HCT116 (cell line): ENCODE data around the gene CS. TPM values are rescaled to one million over a fixed set of nuclear protein-coding genes. Genes with fewer than 3 reads are reported as not detected.

Experiments used
- total RNA-seq: library from RNA; stranded (reverse); gene quantifications from one replicate; pipeline ENCODE4 v1.2.1, GENCODE V29; 2021; ENCODE audit not compliant: unreplicated experiment

Gene CS
- total RNA-seq, 1 experiment from 2014 or later, result 270 TPM

Other genes starting within 250 kb of the CS start
- gene ERBB3, start 220.2 kb downstream of the CS start, total RNA-seq, result 39.7 TPM
- 302 TPM for gene PA2G4, start 195.8 kb downstream of the CS start, total RNA-seq
- gene RPL41, start 183.7 kb downstream of the CS start, total RNA-seq, result 4,327 TPM
- gene ZC3H10, start 182.1 kb downstream of the CS start, total RNA-seq, result 8.7 TPM
- gene ESYT1, start 172.1 kb downstream of the CS start, total RNA-seq, result 80.9 TPM
- 94.3 TPM for gene MYL6B, start 147.7 kb downstream of the CS start, total RNA-seq
- gene MYL6, start 142.0 kb downstream of the CS start, total RNA-seq, result 554 TPM
- gene SMARCC2, start 110.8 kb downstream of the CS start, total RNA-seq, result 99.7 TPM
- gene RNF41, start 78.4 kb downstream of the CS start, total RNA-seq, result 40.6 TPM
- 52.9 TPM for gene NABP2, start 76.0 kb downstream of the CS start, total RNA-seq
- 0.66 TPM for gene SLC39A5, start 70.3 kb downstream of the CS start, total RNA-seq
- gene ANKRD52, start 41.9 kb downstream of the CS start, total RNA-seq, result 56.6 TPM
- 11.7 TPM for gene COQ10A, start 33.4 kb downstream of the CS start, total RNA-seq
- 109 TPM for gene CNPY2, start 15.7 kb upstream of the CS start, total RNA-seq
- gene PAN2, start 33.7 kb upstream of the CS start, total RNA-seq, result 75.0 TPM
- 0.59 TPM for gene IL23A, start 38.6 kb upstream of the CS start, total RNA-seq
- 53.1 TPM for gene STAT2, start 59.8 kb upstream of the CS start, total RNA-seq
- 0.17 TPM for gene APOF, start 62.5 kb upstream of the CS start, total RNA-seq
- 47.0 TPM for gene TIMELESS, start 149.1 kb upstream of the CS start, total RNA-seq
- gene MIP, start 154.3 kb upstream of the CS start, total RNA-seq, result 0.79 TPM
- gene SPRYD4, start 168.2 kb upstream of the CS start, total RNA-seq, result 2.5 TPM
- gene GLS2, start 187.8 kb upstream of the CS start, total RNA-seq, result not detected
- 40.8 TPM for gene RBMS2, start 221.5 kb upstream of the CS start, total RNA-seq